PC-3 (cell line): ENCODE data around the gene SOX1. TPM values are rescaled to one million over a fixed set of nuclear protein-coding genes. Genes with fewer than 3 reads are reported as not detected.

ENCODE experiments used
- ATAC-seq: fragments of 200-7000 bp; cut with Tn5 transposase; 2 replicates; pipeline ENCODE4 v1.9.1; 2020; ENCODE audit warnings: mild to moderate bottlenecking, moderate library complexity
- BruUV-seq: library from RNA; stranded (reverse); fragments of 400-500 nt; replicated peaks from 2 replicates; lab custom pipeline; 2021; lab: Mats Ljungman, UMichigan
- CTCF ChIA-PET: fragments of 300-600 bp; sonication (Branson Sonifier 250); formaldehyde crosslinking; loops from one replicate; lab custom pipeline; 2022; ENCODE audit warnings: antibody characterized with exemption; lab: Charles Lee
- POLR2A ChIA-PET: fragments of 300-600 bp; sonication (Branson Sonifier 250); formaldehyde crosslinking; loops from one replicate; lab custom pipeline; 2022; ENCODE audit warnings: antibody characterized with exemption; ENCODE audit not compliant: unreplicated experiment; lab: Charles Lee
- DNase-seq: peaks from one replicate; pipeline ENCODE4 v3.0.0-alpha.2; 2015
- H2AFZ ChIP-seq: fragments of 300-600 bp; sonication (generic); 2 replicates; pipeline ENCODE4 v1.6.0; 2016; ENCODE audit warnings: antibody characterized with exemption, low read length
- H3F3A ChIP-seq: fragments of 300-600 bp; sonication (generic); one replicate; pipeline ENCODE4 v1.6.0; 2017; ENCODE audit warnings: antibody characterized with exemption, low read length, control low read depth, mild to moderate bottlenecking; ENCODE audit not compliant: unreplicated experiment
- H3K27ac ChIP-seq: fragments of 300-600 bp; sonication (generic); 2 replicates; pipeline ENCODE4 v1.5.1; 2016; ENCODE audit warnings: mild to moderate bottlenecking, low read length
- H3K27me3 ChIP-seq: fragments of 300-600 bp; sonication (generic); 2 replicates; pipeline ENCODE4 v1.6.1; 2016; ENCODE audit warnings: low read length, mixed read lengths
- H3K36me3 ChIP-seq: fragments of 300-600 bp; sonication (generic); 2 replicates; pipeline ENCODE4 v1.6.1; 2016; ENCODE audit warnings: low read depth, mixed run types, low read length, mixed read lengths
- H3K4me1 ChIP-seq: fragments of 300-600 bp; sonication (generic); 2 replicates; pipeline ENCODE4 v1.5.1; 2016; ENCODE audit warnings: low read length; ENCODE audit not compliant: insufficient read depth
- H3K4me2 ChIP-seq: fragments of 300-600 bp; sonication (generic); 2 replicates; pipeline ENCODE4 v1.6.0; 2016; ENCODE audit warnings: low read length
- H3K4me3 ChIP-seq: fragments of 300-600 bp; sonication (generic); 2 replicates; pipeline ENCODE4 v1.5.1; 2016; ENCODE audit warnings: mild to moderate bottlenecking, low read length, mixed read lengths
- H3K79me2 ChIP-seq: fragments of 300-600 bp; sonication (generic); 2 replicates; pipeline ENCODE4 v1.6.1; 2017; ENCODE audit warnings: low read length, mixed read lengths
- H3K9ac ChIP-seq: fragments of 300-600 bp; sonication (generic); 2 replicates; pipeline ENCODE4 v1.6.0; 2016; ENCODE audit warnings: mild to moderate bottlenecking, low read length
- H3K9me2 ChIP-seq: fragments of 300-600 bp; sonication (generic); replicated peaks from 2 replicates; pipeline ENCODE4 v1.6.1; 2016; ENCODE audit warnings: mixed run types, low read length, mixed read lengths
- H3K9me3 ChIP-seq: fragments of 300-600 bp; sonication (generic); 2 replicates; pipeline ENCODE4 v1.6.1; 2016; ENCODE audit warnings: low read length, mixed read lengths
- H4K20me1 ChIP-seq: fragments of 300-600 bp; sonication (generic); 2 replicates; pipeline ENCODE4 v1.6.1; 2016; ENCODE audit warnings: low read length, mixed read lengths
- EZH2 ChIP-seq: fragments of 300-600 bp; sonication (generic); IDR thresholded peaks from one replicate; pipeline ENCODE4 v1.6.1; 2017; ENCODE audit warnings: antibody characterized with exemption, mild to moderate bottlenecking, low read length; ENCODE audit not compliant: unreplicated experiment
- EZH2phosphoT487 ChIP-seq: fragments of 300-600 bp; sonication (generic); IDR thresholded peaks from 2 replicates; pipeline ENCODE4 v1.6.1; 2018; ENCODE audit warnings: mild to moderate bottlenecking, antibody characterized with exemption, low read length, borderline replicate concordance
- intact Hi-C: fragments of 100-400 bp; cut with micrococcal nuclease; formaldehyde crosslinking; loops from 2 replicates; pipeline ENCODE4 v1.9.0; 2023
- total RNA-seq: library from RNA; depleted of rRNA; stranded (reverse); fragments of >200 nt; gene quantifications from 2 replicates; pipeline ENCODE4 v1.2.3, GENCODE V29; 2014
- TF ChIP-seq, protein P1 (sequence below): fragments of 300-600 bp; sonication (generic); conservative IDR thresholded peaks from 2 replicates; pipeline ENCODE4 v1.5.1; 2017; ENCODE audit warnings: antibody characterized with exemption, low read depth, mild to moderate bottlenecking, low read length

SOX1 gene
- total RNA-seq, 1 experiment from 2014 or later = not detected

GRCh38 chr13:112057736-112058518 lies 9.0 kb upstream of the SOX1 start:
- TF ChIP-seq, protein P1, sequence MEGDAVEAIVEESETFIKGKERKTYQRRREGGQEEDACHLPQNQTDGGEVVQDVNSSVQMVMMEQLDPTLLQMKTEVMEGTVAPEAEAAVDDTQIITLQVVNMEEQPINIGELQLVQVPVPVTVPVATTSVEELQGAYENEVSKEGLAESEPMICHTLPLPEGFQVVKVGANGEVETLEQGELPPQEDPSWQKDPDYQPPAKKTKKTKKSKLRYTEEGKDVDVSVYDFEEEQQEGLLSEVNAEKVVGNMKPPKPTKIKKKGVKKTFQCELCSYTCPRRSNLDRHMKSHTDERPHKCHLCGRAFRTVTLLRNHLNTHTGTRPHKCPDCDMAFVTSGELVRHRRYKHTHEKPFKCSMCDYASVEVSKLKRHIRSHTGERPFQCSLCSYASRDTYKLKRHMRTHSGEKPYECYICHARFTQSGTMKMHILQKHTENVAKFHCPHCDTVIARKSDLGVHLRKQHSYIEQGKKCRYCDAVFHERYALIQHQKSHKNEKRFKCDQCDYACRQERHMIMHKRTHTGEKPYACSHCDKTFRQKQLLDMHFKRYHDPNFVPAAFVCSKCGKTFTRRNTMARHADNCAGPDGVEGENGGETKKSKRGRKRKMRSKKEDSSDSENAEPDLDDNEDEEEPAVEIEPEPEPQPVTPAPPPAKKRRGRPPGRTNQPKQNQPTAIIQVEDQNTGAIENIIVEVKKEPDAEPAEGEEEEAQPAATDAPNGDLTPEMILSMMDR = no peak
- TF ChIP-seq EZH2 (no peak), EZH2phosphoT487 (no peak)
- H3K36me3 ChIP-seq = no peaks in the 10 kb centered on the region
- no peaks in the 10 kb centered on the region for H3K9me2 ChIP-seq
- no TSS peak for BruUV-seq
- no peak overlapping the region for H3K4me2 ChIP-seq
- ChIA-PET CTCF (no interaction called here), POLR2A (no interaction called here)
- ATAC-seq = no peak
- no peak overlapping the region for H3K9ac ChIP-seq
- no peaks in the 10 kb centered on the region for H3K4me1 ChIP-seq
- no peak overlapping the region for H3K27ac ChIP-seq
- intact Hi-C loops = no loop called here
- H2AFZ ChIP-seq = no peak overlapping the region
- DNase-seq = no peak
- H3F3A ChIP-seq = no peaks in the 10 kb centered on the region
- H3K4me3 ChIP-seq = no peak overlapping the region
- no peaks in the 10 kb centered on the region for H3K9me3 ChIP-seq
- no peaks in the 10 kb centered on the region for H4K20me1 ChIP-seq
- H3K27me3 ChIP-seq = peaks cover 30% of the 10 kb centered on the region
- no peaks in the 10 kb centered on the region for H3K79me2 ChIP-seq

DNA sequence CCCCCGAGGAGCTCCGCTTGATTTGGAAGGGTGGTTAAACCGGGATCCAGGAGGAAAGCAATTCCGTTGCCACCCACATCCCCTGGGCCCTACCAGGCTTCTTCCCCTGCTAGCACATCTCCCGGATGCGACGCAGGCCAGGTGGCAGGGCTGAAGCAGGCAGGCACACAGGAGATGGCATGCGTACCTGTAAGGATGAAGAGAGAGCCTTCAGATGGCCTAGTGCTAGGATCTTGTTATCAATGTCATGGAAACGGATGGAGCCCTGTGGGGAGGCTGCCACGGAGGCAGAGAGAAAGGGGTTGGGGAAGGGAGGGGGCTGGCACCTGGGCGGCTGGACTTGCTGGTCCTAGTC lies 8.5 kb upstream of the SOX1 start:
- no peak for DNase-seq
- no TSS peak for BruUV-seq
- H3K9ac ChIP-seq = no peak overlapping the region
- no peaks in the 10 kb centered on the region for H3K4me1 ChIP-seq
- H3F3A ChIP-seq = no peaks in the 10 kb centered on the region
- ChIA-PET CTCF (no interaction called here), POLR2A (no interaction called here)
- intact Hi-C loops = no loop called here
- ATAC-seq = no peak
- TF ChIP-seq, protein P1 = no peak
- TF ChIP-seq EZH2phosphoT487 (no peak), EZH2 (no peak)
- no peaks in the 10 kb centered on the region for H3K9me2 ChIP-seq
- H3K27me3 ChIP-seq = peaks cover 32% of the 10 kb centered on the region
- H3K27ac ChIP-seq = no peak overlapping the region
- no peaks in the 10 kb centered on the region for H4K20me1 ChIP-seq
- no peaks in the 10 kb centered on the region for H3K36me3 ChIP-seq
- no peaks in the 10 kb centered on the region for H3K9me3 ChIP-seq
- H3K4me3 ChIP-seq = no peak overlapping the region
- H2AFZ ChIP-seq = no peak overlapping the region
- H3K4me2 ChIP-seq = no peak overlapping the region
- no peaks in the 10 kb centered on the region for H3K79me2 ChIP-seq

- no peak overlapping the region for H3K4me2 ChIP-seq
- peaks cover 36% of the 10 kb centered on the region for H3K27me3 ChIP-seq
- H3K79me2 ChIP-seq = no peaks in the 10 kb centered on the region
- no TSS peak for BruUV-seq
- TF ChIP-seq EZH2 (no peak), EZH2phosphoT487 (no peak)
- TF ChIP-seq, protein P1 = no peak
- POLR2A ChIA-PET = no interaction called here
- H3K27ac ChIP-seq = no peak overlapping the region
- no peaks in the 10 kb centered on the region for H3K4me1 ChIP-seq
- intact Hi-C loops = no loop called here
- CTCF ChIA-PET = no interaction called here
- no peaks in the 10 kb centered on the region for H4K20me1 ChIP-seq
- no peaks in the 10 kb centered on the region for H3K9me3 ChIP-seq
- DNase-seq (no peak), ATAC-seq (no peak)
- no peak overlapping the region for H3K4me3 ChIP-seq
- no peak overlapping the region for H3K9ac ChIP-seq
- H2AFZ ChIP-seq = no peak overlapping the region
- no peaks in the 10 kb centered on the region for H3K9me2 ChIP-seq
- no peaks in the 10 kb centered on the region for H3K36me3 ChIP-seq
- no peaks in the 10 kb centered on the region for H3F3A ChIP-seq
Measured at GRCh38 chr13:112058941-112059340, 8.0 kb upstream of the SOX1 start.
